ENCODE data around the gene RNF144A. TPM values are rescaled to one million over a fixed set of nuclear protein-coding genes. Genes with fewer than 3 reads are reported as not detected.

Gene RNF144A
- total and polyA plus RNA-seq, 2 of the 13 experiments (the other 11 are each of a cell fraction or from before 2014, with no cell fraction given), result 13.9 to 16.5 TPM

DNA sequence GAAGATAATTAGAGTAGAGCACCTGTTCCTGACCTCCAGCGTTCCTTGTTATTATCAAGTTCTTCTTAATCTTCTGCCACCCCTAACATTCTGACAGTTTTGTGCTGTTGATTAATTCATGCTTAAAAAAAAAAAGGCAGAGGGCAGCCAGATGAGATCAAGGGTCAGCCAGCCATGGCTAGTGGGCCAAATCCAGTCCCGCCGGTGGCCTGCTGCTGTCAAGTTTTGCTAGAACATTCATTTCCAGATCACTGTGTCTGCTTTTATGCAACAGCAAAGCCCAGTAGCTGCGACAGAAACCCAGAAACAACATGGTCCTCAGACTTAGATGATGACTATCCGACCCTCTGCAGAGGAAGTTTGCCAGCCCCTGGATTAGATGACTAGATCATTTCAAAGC is 101.6 kb downstream of the RNF144A start:
- CTCF ChIA-PET (ENCODE audit: low intra/inter-chr PET ratio, low total read pairs), result no interaction called here

More for the DNA sequence above, 101.6 kb downstream of the RNF144A start:
- BruUV-seq (replicated peaks), result no TSS peak
- Histone ChIP-seq H3K9ac (ENCODE audit: insufficient read depth, low read depth, low read length) (no peak overlapping the region), H3K27me3 (ENCODE audit: control insufficient read depth in 1 of 2, insufficient read depth in 2 of 2, low read length in 2 of 2) (no peaks in the 10 kb centered on the region), H4K20me1 (ENCODE audit: insufficient read depth, low read length) (no peaks in the 10 kb centered on the region), H3K36me3 (replicated peaks in 1 of 2; ENCODE audit: control insufficient read depth in 1 of 2, insufficient read depth in 2 of 2, low read length in 2 of 2) (peaks cover 8 to 43% of the 10 kb centered on the region in 2 experiments), H2AFZ (ENCODE audit: low read length) (no peak overlapping the region), H3K4me2 (ENCODE audit: low read depth, low read length) (no peak overlapping the region), H3K27ac (ENCODE audit: extremely low read length, insufficient read depth, low read length) (no peak overlapping the region), H3K9me3 (ENCODE audit: low read length) (no peaks in the 10 kb centered on the region), H3K4me1 (ENCODE audit: insufficient read depth, low read length) (no peaks in the 10 kb centered on the region), H3K79me2 (ENCODE audit: insufficient read depth, low read length) (no peaks in the 10 kb centered on the region), H3K4me3 (replicated peaks in 1 of 3; ENCODE audit: insufficient read depth in 1 of 3, low read depth in 2 of 3, low read length in 3 of 3) (no peak overlapping the region)
- FAIRE-seq, result no peak
- no peak for ATAC-seq
- WGBS (ENCODE audit: low lambda C conversion rate), result 91% methylated on average over 5 of the region's 5 CpGs
- TF ChIP-seq, protein P1, sequence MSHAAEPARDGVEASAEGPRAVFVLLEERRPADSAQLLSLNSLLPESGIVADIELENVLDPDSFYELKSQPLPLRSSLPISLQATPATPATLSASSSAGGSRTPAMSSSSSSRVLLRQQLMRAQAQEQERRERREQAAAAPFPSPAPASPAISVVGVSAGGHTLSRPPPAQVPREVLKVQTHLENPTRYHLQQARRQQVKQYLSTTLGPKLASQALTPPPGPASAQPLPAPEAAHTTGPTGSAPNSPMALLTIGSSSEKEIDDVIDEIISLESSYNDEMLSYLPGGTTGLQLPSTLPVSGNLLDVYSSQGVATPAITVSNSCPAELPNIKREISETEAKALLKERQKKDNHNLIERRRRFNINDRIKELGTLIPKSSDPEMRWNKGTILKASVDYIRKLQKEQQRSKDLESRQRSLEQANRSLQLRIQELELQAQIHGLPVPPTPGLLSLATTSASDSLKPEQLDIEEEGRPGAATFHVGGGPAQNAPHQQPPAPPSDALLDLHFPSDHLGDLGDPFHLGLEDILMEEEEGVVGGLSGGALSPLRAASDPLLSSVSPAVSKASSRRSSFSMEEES (CRISPR knock-in tag; IDR thresholded peaks at IDR 0.05), result no peak
- TF ChIP-seq JARID2 (CRISPR knock-in tag; IDR thresholded peaks at IDR 0.05; ENCODE audit: insufficient replicate concordance) (no peak), ZNF556 (CRISPR knock-in tag; IDR thresholded peaks at IDR 0.05; ENCODE audit: borderline replicate concordance) (no peak), PREB (CRISPR knock-in tag; IDR thresholded peaks at IDR 0.05) (no peak), ZNF350 (CRISPR knock-in tag; IDR thresholded peaks at IDR 0.05; ENCODE audit: borderline replicate concordance, low read depth) (no peak), XBP1 (CRISPR knock-in tag; IDR thresholded peaks at IDR 0.05) (no peak), SRSF1 (optimal IDR thresholded peaks at IDR 0.05; ENCODE audit: low read depth, low read length) (no peak), MIXL1 (CRISPR knock-in tag; IDR thresholded peaks at IDR 0.05) (no peak)
- TF ChIP-seq, protein P2, sequence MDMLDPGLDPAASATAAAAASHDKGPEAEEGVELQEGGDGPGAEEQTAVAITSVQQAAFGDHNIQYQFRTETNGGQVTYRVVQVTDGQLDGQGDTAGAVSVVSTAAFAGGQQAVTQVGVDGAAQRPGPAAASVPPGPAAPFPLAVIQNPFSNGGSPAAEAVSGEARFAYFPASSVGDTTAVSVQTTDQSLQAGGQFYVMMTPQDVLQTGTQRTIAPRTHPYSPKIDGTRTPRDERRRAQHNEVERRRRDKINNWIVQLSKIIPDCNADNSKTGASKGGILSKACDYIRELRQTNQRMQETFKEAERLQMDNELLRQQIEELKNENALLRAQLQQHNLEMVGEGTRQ (IDR thresholded peaks at IDR 0.05; ENCODE audit: low read depth, low read length), result no peak
- TF ChIP-seq, protein P2 (CRISPR knock-in tag; IDR thresholded peaks at IDR 0.05; ENCODE audit: borderline replicate concordance), result no peak
- TF ChIP-seq, protein P3, sequence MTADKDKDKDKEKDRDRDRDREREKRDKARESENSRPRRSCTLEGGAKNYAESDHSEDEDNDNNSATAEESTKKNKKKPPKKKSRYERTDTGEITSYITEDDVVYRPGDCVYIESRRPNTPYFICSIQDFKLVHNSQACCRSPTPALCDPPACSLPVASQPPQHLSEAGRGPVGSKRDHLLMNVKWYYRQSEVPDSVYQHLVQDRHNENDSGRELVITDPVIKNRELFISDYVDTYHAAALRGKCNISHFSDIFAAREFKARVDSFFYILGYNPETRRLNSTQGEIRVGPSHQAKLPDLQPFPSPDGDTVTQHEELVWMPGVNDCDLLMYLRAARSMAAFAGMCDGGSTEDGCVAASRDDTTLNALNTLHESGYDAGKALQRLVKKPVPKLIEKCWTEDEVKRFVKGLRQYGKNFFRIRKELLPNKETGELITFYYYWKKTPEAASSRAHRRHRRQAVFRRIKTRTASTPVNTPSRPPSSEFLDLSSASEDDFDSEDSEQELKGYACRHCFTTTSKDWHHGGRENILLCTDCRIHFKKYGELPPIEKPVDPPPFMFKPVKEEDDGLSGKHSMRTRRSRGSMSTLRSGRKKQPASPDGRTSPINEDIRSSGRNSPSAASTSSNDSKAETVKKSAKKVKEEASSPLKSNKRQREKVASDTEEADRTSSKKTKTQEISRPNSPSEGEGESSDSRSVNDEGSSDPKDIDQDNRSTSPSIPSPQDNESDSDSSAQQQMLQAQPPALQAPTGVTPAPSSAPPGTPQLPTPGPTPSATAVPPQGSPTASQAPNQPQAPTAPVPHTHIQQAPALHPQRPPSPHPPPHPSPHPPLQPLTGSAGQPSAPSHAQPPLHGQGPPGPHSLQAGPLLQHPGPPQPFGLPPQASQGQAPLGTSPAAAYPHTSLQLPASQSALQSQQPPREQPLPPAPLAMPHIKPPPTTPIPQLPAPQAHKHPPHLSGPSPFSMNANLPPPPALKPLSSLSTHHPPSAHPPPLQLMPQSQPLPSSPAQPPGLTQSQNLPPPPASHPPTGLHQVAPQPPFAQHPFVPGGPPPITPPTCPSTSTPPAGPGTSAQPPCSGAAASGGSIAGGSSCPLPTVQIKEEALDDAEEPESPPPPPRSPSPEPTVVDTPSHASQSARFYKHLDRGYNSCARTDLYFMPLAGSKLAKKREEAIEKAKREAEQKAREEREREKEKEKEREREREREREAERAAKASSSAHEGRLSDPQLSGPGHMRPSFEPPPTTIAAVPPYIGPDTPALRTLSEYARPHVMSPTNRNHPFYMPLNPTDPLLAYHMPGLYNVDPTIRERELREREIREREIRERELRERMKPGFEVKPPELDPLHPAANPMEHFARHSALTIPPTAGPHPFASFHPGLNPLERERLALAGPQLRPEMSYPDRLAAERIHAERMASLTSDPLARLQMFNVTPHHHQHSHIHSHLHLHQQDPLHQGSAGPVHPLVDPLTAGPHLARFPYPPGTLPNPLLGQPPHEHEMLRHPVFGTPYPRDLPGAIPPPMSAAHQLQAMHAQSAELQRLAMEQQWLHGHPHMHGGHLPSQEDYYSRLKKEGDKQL (CRISPR knock-in tag; IDR thresholded peaks at IDR 0.05; ENCODE audit: low read depth), result no peak
- TF ChIP-seq, protein P4, sequence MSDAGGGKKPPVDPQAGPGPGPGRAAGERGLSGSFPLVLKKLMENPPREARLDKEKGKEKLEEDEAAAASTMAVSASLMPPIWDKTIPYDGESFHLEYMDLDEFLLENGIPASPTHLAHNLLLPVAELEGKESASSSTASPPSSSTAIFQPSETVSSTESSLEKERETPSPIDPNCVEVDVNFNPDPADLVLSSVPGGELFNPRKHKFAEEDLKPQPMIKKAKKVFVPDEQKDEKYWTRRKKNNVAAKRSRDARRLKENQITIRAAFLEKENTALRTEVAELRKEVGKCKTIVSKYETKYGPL (CRISPR knock-in tag; IDR thresholded peaks at IDR 0.05), result no peak
- DNase-seq (ENCODE audit: low spot score), result no peak
- in situ Hi-C loops (cut with HindIII; ENCODE audit: extremely low pct_ligation_motif_present, low pct_unique_long_range_greater_than_20kb) (no loop called here), intact Hi-C loops (cut with micrococcal nuclease; ENCODE audit: unreplicated experiment) (no loop called here)
- POLR2A ChIA-PET, result no interaction called here

Data from HepG2 (cell line).